HG02852 (cell line): ENCODE results near the gene MEIG1.
A peak's percentile ranks its signal among the peaks of the same experiment; 100 is the strongest.
"Not testable (repeated sequence)": the region's sequence is repeated elsewhere in the genome, so short reads cannot be mapped to it uniquely, and the experiment has no call there.

Source experiments
- ATAC-seq: cut with Tn5 transposase; IDR thresholded peaks from one replicate; pipeline ENCODE4 v1.9.1; 2021; ENCODE audit warnings: mild to moderate bottlenecking, moderate library complexity; ENCODE audit not compliant: unreplicated experiment

MEIG1 gene, protein sequence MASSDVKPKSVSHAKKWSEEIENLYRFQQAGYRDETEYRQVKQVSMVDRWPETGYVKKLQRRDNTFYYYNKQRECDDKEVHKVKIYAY

DNA sequence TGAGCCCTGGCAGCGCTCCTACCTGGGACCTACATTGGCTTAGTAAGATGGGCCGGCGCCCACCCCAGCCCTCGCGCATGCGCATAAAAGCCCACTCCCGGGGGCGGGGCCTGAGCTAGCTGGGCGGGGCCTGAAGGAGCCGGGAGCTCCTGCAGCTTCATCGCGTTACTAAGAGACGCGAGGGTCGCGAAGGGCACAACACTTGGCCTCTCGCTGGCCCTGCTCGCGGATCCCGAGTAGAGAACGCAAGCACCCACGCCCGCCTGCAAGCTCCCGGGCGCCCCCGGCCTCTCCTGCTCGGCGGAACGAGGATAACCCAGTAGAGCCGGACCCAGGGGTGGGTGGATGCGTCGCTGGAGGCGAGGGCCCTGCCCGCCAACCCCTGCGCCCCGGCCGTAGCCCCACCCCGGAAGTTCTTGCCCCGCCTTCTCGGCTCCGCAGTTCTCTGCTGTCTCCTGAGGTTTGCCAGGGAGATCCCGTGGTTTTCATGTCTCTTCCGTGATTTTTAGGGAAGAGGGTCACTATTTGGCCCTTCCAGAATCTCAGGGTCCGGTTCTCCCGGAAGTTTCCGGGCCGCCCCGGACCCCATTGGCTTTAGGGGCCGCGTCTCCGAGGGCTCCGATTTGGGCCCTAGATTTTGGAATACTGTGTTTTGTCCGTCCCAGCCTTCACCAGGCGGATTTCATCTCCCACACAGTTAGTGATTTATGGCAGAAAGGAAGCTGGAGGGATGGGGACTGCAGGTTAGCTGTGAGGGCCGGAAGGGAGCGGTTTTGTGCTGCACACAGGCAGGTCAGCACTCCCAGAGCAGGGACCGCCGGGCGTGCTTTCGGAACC lies at the start of gene MEIG1:
Gene MEIG1 (plus strand): TSS at position 168 of the 837 bp plus-strand sequence. CDS start 7,081 bp downstream, outside the sequence.
- ATAC-seq, result peak; percentile 82

GRCh38 chr10:14910953-14911352 lies 48.2 kb upstream of the MEIG1 start:
- ATAC-seq, result no peak

- ATAC-seq, result no peak
These were observed 47.4 kb upstream of the MEIG1 start for GRCh38 chr10:14911801-14912200.

GRCh38 chr10:14916600-14916999 lies 42.6 kb upstream of the MEIG1 start:
- ATAC-seq, result no peak

- ATAC-seq, result no peak
These were observed 41.4 kb upstream of the MEIG1 start for GRCh38 chr10:14917827-14918226.

DNA sequence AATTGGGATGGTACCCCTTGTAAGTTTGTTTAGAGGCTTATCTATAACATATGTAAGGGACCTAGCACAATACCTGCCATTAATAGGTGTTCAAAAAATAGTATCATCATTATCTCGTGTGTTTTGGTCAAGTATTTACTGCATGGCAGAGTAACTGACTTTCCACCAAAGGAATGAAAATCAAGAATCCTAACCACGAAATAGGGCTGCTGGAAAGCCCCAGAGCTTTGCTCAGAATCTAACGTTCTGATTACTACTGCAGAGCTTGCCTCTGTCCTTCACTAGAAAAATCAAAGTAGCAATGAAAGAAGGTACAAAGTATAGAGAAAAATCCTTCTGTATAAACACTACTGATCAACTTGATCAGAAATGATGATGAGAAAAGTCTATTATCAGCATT lies 40.2 kb upstream of the MEIG1 start:
- no peak for ATAC-seq

GRCh38 chr10:14924013-14924412 lies 35.2 kb upstream of the MEIG1 start:
- no peak for ATAC-seq

GRCh38 chr10:14925268-14925667 lies 33.9 kb upstream of the MEIG1 start:
- no peak for ATAC-seq

DNA sequence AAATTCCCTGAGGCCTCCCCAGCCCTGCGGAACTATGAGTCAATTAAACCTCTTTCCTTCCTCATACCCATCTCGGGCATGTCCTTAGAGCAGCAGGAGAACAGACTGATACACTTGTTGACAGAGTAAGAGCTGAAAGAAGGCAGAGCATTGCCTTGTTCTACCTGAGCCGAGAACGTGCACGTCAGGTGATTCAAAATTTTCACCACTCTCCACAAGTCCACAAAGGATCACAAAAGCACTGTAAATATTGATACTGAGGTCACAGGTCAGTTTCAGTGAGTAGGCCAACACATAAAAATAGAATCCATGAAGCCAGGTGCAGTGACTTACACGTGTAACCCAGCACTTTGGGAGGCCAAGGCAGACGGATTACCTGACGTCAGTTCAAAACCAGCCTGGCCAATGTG lies 33.1 kb upstream of the MEIG1 start:
- no peak for ATAC-seq

DNA sequence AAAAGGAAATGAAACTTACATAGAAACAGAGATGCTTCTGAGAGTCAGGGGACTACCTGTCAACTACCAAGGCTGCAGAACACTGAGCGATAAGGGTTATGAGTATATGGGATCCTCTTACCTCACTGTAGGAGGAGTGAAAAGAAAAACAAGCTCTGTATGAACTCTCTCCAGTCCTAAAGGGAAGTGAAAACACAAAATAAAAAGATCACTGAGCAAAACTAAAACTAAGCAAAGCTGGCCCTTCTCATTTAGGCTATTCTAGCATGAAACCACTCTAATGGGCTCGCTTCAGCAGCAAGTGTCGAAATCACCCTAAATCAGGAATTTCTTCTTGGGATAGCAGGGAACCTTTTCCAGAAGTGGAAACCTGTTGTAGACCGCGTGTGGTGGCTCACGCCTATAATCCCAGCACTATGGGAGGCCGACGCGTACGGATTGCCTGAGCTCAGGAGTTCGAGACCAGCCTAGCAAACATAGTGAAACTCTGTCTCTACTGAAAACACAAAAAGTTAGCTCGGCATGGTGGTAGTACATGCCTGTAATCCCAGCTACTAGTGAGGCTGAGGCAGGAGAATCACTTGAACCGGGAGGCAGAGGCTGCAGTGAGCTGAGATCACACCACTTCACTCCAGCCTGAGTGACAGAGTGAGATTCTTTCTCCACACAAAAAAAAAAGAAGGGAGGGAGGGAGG lies 32.3 kb upstream of the MEIG1 start:
- ATAC-seq, result peak; percentile 99

DNA sequence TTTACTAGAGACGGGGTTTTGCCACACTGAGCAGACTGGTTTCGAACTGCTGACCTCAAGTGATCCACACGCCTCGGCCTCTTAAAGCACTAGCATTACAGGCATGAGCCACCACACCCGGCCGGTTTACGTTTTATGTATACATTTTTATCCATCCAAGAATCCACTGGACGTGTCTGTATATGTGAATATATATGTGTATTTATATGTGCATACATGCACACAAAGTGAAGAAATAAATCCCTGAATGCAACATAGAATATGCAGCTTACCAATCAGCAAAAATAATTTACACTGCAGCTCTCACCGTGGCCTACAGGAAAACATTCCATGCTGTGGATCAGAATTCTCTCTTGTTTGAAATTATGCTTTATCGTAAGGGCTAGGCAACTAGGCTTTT lies 28.6 kb upstream of the MEIG1 start:
- ATAC-seq, result no peak

GRCh38 chr10:14936584-14936983 lies 22.6 kb upstream of the MEIG1 start:
- ATAC-seq, result no peak

- not testable (repeated sequence) for ATAC-seq
These were observed 20.2 kb upstream of the MEIG1 start for GRCh38 chr10:14938971-14939370.

GRCh38 chr10:14942147-14942949 lies 16.8 kb upstream of the MEIG1 start:
- ATAC-seq, result peak; percentile 96

GRCh38 chr10:14942950-14943338 lies 16.2 kb upstream of the MEIG1 start:
- not testable (repeated sequence) for ATAC-seq

DNA sequence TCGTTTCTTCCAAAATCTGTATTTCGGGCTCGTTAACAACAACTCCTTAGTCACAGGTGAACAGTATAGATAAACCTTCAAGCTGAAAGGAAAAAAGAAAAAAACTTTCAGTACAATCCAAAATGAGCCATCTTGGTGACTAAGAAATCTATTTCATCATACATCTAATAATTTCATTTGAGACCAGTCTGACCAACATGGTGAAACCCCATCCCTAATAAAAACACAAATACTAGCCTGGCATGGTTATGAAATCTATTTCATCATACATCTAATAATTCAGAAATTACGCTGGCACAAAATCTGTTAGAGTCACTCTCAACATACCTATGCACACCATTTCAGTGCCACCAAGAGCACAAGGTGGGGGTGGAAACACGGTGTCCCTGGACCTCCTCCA lies 14.1 kb upstream of the MEIG1 start:
- no peak for ATAC-seq

DNA sequence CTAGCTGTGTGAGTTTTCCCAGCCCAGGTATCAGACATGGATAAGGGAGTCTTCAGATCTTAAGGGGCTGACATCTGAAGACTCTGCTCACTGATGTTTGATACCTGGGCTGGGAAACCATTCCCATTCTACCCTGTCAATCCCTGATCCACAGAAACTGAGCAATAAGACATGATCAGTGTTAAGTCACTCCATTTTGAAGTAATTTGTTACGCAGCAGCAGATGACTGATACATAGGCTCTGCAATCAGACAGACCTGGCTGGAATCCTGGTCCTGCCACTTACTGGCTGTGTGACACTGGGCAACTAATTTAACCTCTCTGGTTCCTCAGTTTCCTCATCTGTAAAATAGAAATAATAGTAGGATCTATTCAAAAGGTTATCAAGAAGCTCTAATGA lies 11.9 kb upstream of the MEIG1 start:
- no peak for ATAC-seq

DNA sequence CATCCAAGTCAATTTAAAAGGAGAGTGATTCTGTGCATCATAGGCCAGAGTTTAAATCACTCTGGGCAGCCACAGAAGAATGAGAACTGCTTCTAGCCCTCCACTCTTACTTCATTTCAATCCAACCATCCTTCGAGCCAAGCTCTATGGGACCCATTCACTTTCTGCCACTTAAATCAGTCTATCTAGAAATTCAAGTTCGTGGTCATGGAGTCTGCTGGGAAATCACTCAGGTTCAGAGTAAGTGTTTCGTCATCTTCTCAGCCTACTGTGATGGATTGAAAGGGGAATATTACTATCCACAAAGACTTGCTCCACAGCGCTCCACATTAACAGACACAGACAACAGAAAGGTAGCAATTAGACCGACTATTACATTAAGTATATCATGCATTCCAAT lies 9.9 kb upstream of the MEIG1 start:
- ATAC-seq, result no peak

GRCh38 chr10:14952851-14953423 lies 6.3 kb upstream of the MEIG1 start:
- no peak for ATAC-seq

DNA sequence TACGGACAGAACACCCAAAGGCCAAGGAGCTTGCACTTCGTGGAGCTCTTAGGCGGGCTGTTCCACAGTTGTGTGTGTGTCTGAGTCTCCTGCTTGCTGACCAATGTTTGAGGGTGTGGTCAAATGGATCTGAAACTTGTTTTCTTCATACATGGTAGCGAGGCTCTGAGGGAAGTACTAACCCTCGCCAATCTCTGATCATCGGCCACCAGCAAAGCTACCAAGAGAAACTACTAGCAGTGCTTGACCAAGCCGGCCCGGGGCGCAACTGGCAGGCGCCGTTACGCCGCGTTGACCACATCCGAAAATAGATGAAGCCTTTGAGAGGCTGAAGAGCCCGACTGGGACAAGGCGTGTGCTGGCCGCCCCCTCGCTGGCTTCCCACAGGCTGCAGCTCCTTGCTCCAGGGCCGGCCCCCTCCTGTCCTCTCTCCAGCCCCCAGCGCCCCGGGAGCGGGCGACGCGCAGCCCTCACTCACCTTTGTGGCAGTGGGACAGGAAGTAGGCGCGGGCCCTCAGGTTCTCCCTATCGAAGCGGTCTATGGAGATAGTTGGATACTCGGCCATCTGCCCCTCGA lies 5.7 kb upstream of the MEIG1 start:
- peak; percentile 25 for ATAC-seq
